ENCODE results near the gene RSF1. TPM values are rescaled to one million over a fixed set of nuclear protein-coding genes. Genes with fewer than 3 reads are reported as not detected.

RSF1 gene, protein sequence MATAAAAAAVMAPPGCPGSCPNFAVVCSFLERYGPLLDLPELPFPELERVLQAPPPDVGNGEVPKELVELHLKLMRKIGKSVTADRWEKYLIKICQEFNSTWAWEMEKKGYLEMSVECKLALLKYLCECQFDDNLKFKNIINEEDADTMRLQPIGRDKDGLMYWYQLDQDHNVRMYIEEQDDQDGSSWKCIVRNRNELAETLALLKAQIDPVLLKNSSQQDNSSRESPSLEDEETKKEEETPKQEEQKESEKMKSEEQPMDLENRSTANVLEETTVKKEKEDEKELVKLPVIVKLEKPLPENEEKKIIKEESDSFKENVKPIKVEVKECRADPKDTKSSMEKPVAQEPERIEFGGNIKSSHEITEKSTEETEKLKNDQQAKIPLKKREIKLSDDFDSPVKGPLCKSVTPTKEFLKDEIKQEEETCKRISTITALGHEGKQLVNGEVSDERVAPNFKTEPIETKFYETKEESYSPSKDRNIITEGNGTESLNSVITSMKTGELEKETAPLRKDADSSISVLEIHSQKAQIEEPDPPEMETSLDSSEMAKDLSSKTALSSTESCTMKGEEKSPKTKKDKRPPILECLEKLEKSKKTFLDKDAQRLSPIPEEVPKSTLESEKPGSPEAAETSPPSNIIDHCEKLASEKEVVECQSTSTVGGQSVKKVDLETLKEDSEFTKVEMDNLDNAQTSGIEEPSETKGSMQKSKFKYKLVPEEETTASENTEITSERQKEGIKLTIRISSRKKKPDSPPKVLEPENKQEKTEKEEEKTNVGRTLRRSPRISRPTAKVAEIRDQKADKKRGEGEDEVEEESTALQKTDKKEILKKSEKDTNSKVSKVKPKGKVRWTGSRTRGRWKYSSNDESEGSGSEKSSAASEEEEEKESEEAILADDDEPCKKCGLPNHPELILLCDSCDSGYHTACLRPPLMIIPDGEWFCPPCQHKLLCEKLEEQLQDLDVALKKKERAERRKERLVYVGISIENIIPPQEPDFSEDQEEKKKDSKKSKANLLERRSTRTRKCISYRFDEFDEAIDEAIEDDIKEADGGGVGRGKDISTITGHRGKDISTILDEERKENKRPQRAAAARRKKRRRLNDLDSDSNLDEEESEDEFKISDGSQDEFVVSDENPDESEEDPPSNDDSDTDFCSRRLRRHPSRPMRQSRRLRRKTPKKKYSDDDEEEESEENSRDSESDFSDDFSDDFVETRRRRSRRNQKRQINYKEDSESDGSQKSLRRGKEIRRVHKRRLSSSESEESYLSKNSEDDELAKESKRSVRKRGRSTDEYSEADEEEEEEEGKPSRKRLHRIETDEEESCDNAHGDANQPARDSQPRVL (N-terminal part only)
- total RNA-seq (2022; extraction: Qiagen RNA extraction), result 13.4 to 21.7 TPM (median 16.7 TPM) in 5 replicates

DNA sequence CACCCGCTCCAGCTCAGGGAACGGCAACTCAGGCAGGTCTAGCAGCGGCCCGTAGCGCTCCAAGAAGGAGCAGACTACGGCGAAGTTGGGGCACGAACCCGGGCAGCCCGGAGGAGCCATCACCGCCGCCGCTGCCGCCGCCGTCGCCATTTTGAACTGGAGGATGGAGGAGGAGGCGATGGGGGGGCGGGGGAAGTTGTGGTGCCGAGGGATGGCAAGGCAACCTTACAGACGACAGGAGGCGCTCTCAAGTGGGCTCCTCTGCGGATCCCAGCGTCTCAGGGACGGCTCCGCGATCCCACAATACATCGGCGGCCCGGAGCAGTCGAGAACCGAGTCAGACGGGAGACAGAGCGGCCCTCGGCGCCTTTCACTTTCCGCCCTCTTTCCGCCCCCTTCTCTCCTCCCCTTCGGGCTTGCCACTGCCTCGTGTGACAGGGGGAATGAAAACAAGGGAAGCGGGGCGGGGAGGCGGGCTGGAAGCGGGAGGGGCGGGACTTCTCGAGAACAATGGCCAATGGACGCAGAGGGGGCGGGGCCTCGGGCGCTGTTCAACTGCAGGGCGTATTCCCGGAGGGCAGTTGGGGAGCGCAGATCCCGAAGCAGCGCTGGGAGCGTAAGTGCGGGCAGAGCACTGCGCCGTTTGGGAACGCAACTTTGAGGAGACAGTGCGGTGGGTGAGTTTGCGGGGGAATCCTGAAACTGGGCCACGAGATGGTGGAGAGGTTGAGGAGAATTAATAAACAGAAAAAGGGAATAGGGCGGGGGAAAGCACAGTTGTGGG, at the start of gene RSF1, which contains the start of gene AAMDC:
Gene RSF1 (minus strand): TSS at position 158 of the 784 bp plus-strand sequence. CDS start 8 bp downstream, at position 150.
Gene AAMDC (plus strand): TSS at position 580 of the 784 bp plus-strand sequence. CDS start 21,353 bp downstream, outside the sequence.

DNA sequence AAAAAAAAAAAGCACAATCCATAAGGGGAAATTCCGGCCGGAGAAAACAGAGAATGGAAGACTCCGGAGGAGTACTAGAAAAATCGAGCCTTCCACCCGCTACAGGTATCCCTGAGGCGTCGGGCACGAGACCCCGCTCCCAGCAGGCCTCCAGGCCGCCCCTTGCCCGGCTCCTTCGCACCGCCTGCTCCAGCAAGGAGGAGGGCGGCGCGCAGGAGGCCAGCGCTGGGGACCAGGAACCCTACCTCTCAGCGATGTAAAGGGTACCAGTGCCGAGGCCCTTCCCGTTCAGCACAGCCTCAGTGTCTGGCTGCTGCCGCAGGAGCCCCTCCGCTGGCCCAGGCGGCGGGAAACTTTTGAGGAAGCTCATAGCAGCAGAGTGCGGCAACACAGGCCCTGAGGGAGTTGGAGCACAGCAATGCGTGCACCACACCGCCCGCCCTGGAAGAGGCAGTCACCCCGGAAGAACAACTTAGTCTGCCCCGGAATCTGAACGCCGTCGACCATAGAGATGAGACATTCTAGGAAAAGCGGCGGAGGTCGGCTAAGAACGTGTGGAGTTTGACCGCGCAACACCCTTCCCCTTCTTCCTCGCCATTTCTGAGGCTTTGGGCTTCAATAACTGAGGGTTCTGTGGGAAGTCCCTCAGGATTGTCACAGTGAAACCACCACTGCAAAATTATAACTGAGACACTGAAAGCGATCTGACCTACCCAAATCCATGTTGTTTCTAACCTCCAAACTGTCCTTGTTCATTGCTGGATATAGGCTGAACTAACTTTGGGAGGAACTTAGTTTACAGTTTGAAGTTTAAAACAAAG, 183.0 kb downstream of the RSF1 start, which contains the start of gene CLNS1A:
Gene CLNS1A (minus strand): TSS at position 450 of the 821 bp plus-strand sequence. CDS start 80 bp downstream, at position 370.

Other genes starting within 250 kb of the RSF1 start
- gene AQP11, start 230.8 kb downstream of the RSF1 start, total RNA-seq (2022; extraction: Qiagen RNA extraction), result 0.89 to 1.3 TPM (median 1.2 TPM) in 5 replicates
- gene CLNS1A, start 182.9 kb downstream of the RSF1 start, total RNA-seq (2022; extraction: Qiagen RNA extraction), result 145 to 186 TPM (median 153 TPM) in 5 replicates
- gene AAMDC, start 422 bp upstream of the RSF1 start, total RNA-seq (2022; extraction: Qiagen RNA extraction), result 23.8 to 39.4 TPM (median 26.0 TPM) in 5 replicates
- 16.7 to 21.5 TPM (median 19.1 TPM) in 5 replicates for gene INTS4, start 173.9 kb upstream of the RSF1 start, total RNA-seq (2022; extraction: Qiagen RNA extraction)
- gene KCTD14, start 202.6 kb upstream of the RSF1 start, total RNA-seq (2022; extraction: Qiagen RNA extraction), result 1.6 to 1.9 TPM (median 1.6 TPM) in 5 replicates
- not detected in 5 replicates for gene THRSP, start 243.1 kb upstream of the RSF1 start, total RNA-seq (2022; extraction: Qiagen RNA extraction)

Data from A549 treated with dexamethasone at 1 μM for 4 hours (cell line).